H1 (cell line): ENCODE results near the gene DRAXIN.

Experiments used
- ASH2L ChIP-seq: fragments of 200-600, 300-600 bp; sonication (generic); IDR thresholded peaks from one replicate; pipeline ENCODE4 v1.7.1; 2017; ENCODE audit warnings: low read length
- CHD2 ChIP-seq: IDR thresholded peaks from 2 replicates; pipeline ENCODE4 v1.6.1; 2012; ENCODE audit warnings: low read length, improper control_type of control experiment
- CREB1 ChIP-seq: IDR thresholded peaks from 2 replicates; pipeline ENCODE4 v1.6.1; 2012; ENCODE audit warnings: inconsistent platforms
- CTBP2 ChIP-seq: IDR thresholded peaks from 2 replicates; pipeline ENCODE4 v1.7.0; 2011; ENCODE audit warnings: borderline replicate concordance, mild to moderate bottlenecking, moderate library complexity, mixed read lengths, low read length; ENCODE audit not compliant: insufficient read depth, insufficient read length
- EZH2 ChIP-seq: fragments of 200-600 bp; sonication (generic); IDR thresholded peaks from 2 replicates; pipeline ENCODE4 v1.7.1; 2012; ENCODE audit warnings: low read depth, mild to moderate bottlenecking, moderate library complexity, low read length, inconsistent platforms; ENCODE audit not compliant: severe bottlenecking
- GABPA ChIP-seq: IDR thresholded peaks from 2 replicates; pipeline ENCODE4 v1.6.1; 2011; ENCODE audit warnings: mild to moderate bottlenecking, low read length, moderate library complexity, borderline replicate concordance; ENCODE audit not compliant: insufficient read depth
- GTF2F1 ChIP-seq: IDR thresholded peaks from 2 replicates; pipeline ENCODE4 v1.6.1; 2012; ENCODE audit warnings: low read depth, low read length, improper control_type of control experiment, borderline replicate concordance
- KDM5A ChIP-seq: fragments of 200-600 bp; IDR thresholded peaks from 2 replicates; pipeline ENCODE4 v1.7.1; 2012; ENCODE audit warnings: mild to moderate bottlenecking, low read length, inconsistent platforms, mixed read lengths
- POLR2A ChIP-seq, 2 experiments: IDR thresholded peaks; 1 replicate in 1 of 2; 2 replicates in 1 of 2; pipeline ENCODE4 v1.6.1; 2011; ENCODE audit warnings: low read depth in 2 of 2, low read length in 2 of 2, mild to moderate bottlenecking in 2 of 2; ENCODE audit errors: control extremely low read depth in 1 of 2
- SIN3A ChIP-seq, 2 experiments: IDR thresholded peaks in 1 of 2; conservative IDR thresholded peaks in 1 of 2; 2 replicates each; pipeline ENCODE4 v1.6.1; 2011 to 2012; ENCODE audit warnings: low read length in 2 of 2, improper control_type of control experiment in 1 of 2, low read depth in 1 of 2, mild to moderate bottlenecking in 1 of 2
- SUZ12 ChIP-seq: fragments of 200-600 bp; sonication (generic); IDR thresholded peaks from 2 replicates; pipeline ENCODE4 v1.6.1; 2012; ENCODE audit warnings: mild to moderate bottlenecking, inconsistent platforms, low read length, moderate library complexity, mixed read lengths
- TAF1 ChIP-seq: IDR thresholded peaks from 2 replicates; pipeline ENCODE4 v1.6.1; 2011; ENCODE audit warnings: mild to moderate bottlenecking, low read depth, low read length
- USF2 ChIP-seq: IDR thresholded peaks from 2 replicates; pipeline ENCODE4 v1.6.1; 2011; ENCODE audit warnings: low read length, improper control_type of control experiment
- TF ChIP-seq, protein P1 (sequence below), 3 experiments: IDR thresholded peaks; 1 replicate in 2 of 3; 2 replicates in 1 of 3; pipeline versions ENCODE4 v1.5.1 to v1.6.1; 2011; ENCODE audit warnings: low read length in 3 of 3, mild to moderate bottlenecking in 3 of 3, inconsistent platforms in 2 of 3, low read depth in 1 of 3, moderate library complexity in 1 of 3; ENCODE audit not compliant: insufficient read depth in 1 of 3; ENCODE audit errors: control extremely low read depth in 1 of 3

- TF ChIP-seq, protein P1, sequence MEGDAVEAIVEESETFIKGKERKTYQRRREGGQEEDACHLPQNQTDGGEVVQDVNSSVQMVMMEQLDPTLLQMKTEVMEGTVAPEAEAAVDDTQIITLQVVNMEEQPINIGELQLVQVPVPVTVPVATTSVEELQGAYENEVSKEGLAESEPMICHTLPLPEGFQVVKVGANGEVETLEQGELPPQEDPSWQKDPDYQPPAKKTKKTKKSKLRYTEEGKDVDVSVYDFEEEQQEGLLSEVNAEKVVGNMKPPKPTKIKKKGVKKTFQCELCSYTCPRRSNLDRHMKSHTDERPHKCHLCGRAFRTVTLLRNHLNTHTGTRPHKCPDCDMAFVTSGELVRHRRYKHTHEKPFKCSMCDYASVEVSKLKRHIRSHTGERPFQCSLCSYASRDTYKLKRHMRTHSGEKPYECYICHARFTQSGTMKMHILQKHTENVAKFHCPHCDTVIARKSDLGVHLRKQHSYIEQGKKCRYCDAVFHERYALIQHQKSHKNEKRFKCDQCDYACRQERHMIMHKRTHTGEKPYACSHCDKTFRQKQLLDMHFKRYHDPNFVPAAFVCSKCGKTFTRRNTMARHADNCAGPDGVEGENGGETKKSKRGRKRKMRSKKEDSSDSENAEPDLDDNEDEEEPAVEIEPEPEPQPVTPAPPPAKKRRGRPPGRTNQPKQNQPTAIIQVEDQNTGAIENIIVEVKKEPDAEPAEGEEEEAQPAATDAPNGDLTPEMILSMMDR (IDR thresholded peaks at IDR 0.05; ENCODE audit: control extremely low read depth in 1 of 3, insufficient read depth in 1 of 3, low read depth in 1 of 3, low read length in 3 of 3): no peak
- no peak for TF ChIP-seq CHD2
- no peak for TF ChIP-seq GABPA
- no peak for TF ChIP-seq GTF2F1
- TF ChIP-seq CREB1: no peak
- TF ChIP-seq SIN3A (conservative IDR thresholded peaks at IDR 0.05 in 1 of 2, IDR thresholded peaks at IDR 0.05 in 1 of 2; ENCODE audit: low read depth in 1 of 2, low read length in 2 of 2): no peak
- TF ChIP-seq TAF1: no peak
- no peak for TF ChIP-seq SUZ12
- TF ChIP-seq EZH2: no peak
- TF ChIP-seq ASH2L: no peak
- no peak for TF ChIP-seq POLR2A (IDR thresholded peaks at IDR 0.05; ENCODE audit: control extremely low read depth in 1 of 2, low read depth in 2 of 2, low read length in 2 of 2)
- TF ChIP-seq KDM5A: no peak
- TF ChIP-seq CTBP2: no peak
- TF ChIP-seq USF2: no peak
Measured at GRCh38 chr1:11700601-11701467, 9.3 kb downstream of the DRAXIN start.
